ENCODE measurements around the gene NR2C2. TPM values are rescaled to one million over a fixed set of nuclear protein-coding genes. Genes with fewer than 3 reads are reported as not detected.

Gene NR2C2
- total RNA-seq, 1 experiment from 2014 or later, result 38.5 TPM

DNA sequence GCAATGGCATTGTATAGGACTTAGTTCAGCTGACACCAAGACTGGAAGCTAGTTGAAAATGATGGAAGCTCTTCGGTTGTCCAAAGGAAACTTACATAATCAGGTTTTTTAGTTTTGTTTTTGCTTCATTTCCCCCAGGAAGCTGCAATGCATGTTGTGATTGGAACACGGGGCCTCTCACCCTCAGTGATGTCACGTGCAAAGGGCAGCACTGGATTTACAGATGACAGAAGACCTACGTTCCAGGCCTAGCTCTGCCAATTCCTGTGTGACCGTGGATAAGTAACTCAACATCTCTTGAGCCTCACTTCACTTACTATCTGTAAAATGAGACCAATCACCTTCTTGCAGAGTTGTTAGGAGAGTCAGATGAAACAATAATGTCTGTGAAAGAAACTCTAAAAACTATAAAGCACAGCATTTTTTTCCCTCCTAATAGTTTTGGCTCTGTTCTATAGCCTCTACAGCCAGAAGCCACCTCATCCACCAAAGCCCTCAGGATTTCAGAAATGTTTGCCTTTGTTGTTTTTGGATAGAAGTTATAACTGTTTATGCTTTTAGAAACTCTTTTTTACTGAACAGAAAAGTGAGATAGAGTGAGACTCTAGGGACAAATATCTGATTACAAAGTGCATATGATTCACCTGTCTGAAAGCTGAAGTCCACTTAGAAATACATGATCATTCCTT lies 146.9 kb downstream of the NR2C2 start:
- no peak overlapping the region for H2BK20ac ChIP-seq (ENCODE audit: low read depth, low read length, poor library complexity, severe bottlenecking)
- no peak overlapping the region for H3K56ac ChIP-seq (ENCODE audit: insufficient read length, low read depth, low read length)
- H4K20me1 ChIP-seq (ENCODE audit: control insufficient read depth, insufficient read depth, insufficient read length), result no peaks in the 10 kb centered on the region
- H3K4ac ChIP-seq (ENCODE audit: low read depth, low read length), result no peak overlapping the region
- H4K8ac ChIP-seq (replicated peaks; ENCODE audit: insufficient read length, low read depth, low read length), result no peak overlapping the region
- H2BK12ac ChIP-seq (ENCODE audit: insufficient read length, low read depth, low read length), result no peak overlapping the region
- TF ChIP-seq, protein P1, sequence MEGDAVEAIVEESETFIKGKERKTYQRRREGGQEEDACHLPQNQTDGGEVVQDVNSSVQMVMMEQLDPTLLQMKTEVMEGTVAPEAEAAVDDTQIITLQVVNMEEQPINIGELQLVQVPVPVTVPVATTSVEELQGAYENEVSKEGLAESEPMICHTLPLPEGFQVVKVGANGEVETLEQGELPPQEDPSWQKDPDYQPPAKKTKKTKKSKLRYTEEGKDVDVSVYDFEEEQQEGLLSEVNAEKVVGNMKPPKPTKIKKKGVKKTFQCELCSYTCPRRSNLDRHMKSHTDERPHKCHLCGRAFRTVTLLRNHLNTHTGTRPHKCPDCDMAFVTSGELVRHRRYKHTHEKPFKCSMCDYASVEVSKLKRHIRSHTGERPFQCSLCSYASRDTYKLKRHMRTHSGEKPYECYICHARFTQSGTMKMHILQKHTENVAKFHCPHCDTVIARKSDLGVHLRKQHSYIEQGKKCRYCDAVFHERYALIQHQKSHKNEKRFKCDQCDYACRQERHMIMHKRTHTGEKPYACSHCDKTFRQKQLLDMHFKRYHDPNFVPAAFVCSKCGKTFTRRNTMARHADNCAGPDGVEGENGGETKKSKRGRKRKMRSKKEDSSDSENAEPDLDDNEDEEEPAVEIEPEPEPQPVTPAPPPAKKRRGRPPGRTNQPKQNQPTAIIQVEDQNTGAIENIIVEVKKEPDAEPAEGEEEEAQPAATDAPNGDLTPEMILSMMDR (conservative IDR thresholded peaks at IDR 0.05), result no peak
- H3K14ac ChIP-seq (ENCODE audit: insufficient read depth, low read length), result no peak overlapping the region
- H3K9ac ChIP-seq (ENCODE audit: extremely low read depth, insufficient read length, low read length), result no peak overlapping the region
- Mint-ChIP-seq H3K4me1 (peaks cover 7% of the 10 kb centered on the region in 2 experiments), H3K9me3 (no peaks in the 10 kb centered on the region; a peak in 1 of 5 replicates), H3K4me3 (no peak overlapping the region), H3K36me3 (ENCODE audit: insufficient read depth in 1 of 3, low read depth in 3 of 3) (peaks cover 4 to 31% (median 30%) of the 10 kb centered on the region in 3 experiments; a peak in 6 of 7 replicates), H3K27ac (no peak overlapping the region), H3K27me3 (ENCODE audit: low read depth) (no peaks in the 10 kb centered on the region)
- H3K79me2 ChIP-seq (ENCODE audit: insufficient read depth, low read length), result peaks cover 5% of the 10 kb centered on the region; the same call in 1 of the 2 replicates
- DNase-seq, result no peak
- no peak overlapping the region for H3K18ac ChIP-seq (ENCODE audit: insufficient read length, low read depth, low read length)
- H3K27ac ChIP-seq (ENCODE audit: insufficient read length, low read depth, low read length), result no peak overlapping the region
- H3T11ph ChIP-seq (ENCODE audit: low read length), result no peak overlapping the region
- H3K4me2 ChIP-seq (ENCODE audit: insufficient read depth, insufficient read length, low read length), result no peak overlapping the region
- H2BK5ac ChIP-seq (ENCODE audit: insufficient read length, low read length), result no peak overlapping the region
- peaks cover 12% of the 10 kb centered on the region for H3K23me2 ChIP-seq (ENCODE audit: insufficient read length, low read depth, low read length, poor library complexity, severe bottlenecking)
- H4K91ac ChIP-seq (ENCODE audit: insufficient read length, low read depth, low read length), result no peak overlapping the region
- H2AFZ ChIP-seq (ENCODE audit: low read length), result no peak overlapping the region
- no peaks in the 10 kb centered on the region for H3K27me3 ChIP-seq (ENCODE audit: insufficient read depth, low read length)
- no CpG with 5 or more reads among the region's 5 CpGs for WGBS (ENCODE audit: extremely low coverage, insufficient read length, low lambda C conversion rate)
- H2BK15ac ChIP-seq (ENCODE audit: low read depth, low read length), result no peak overlapping the region
- H3K9me3 ChIP-seq (ENCODE audit: control insufficient read depth, low read depth, low read length), result no peaks in the 10 kb centered on the region
- H3K4me1 ChIP-seq (ENCODE audit: insufficient read depth, low read length), result peaks cover 3% of the 10 kb centered on the region; the same call in 1 of the 2 replicates
- H2AK5ac ChIP-seq (ENCODE audit: insufficient read length, low read length), result no peak overlapping the region
- no peak overlapping the region for H3K23ac ChIP-seq (ENCODE audit: insufficient read length, low read depth, low read length)
- no peak overlapping the region for H4K5ac ChIP-seq (ENCODE audit: insufficient read length, low read depth, low read length)
- peaks cover 8% of the 10 kb centered on the region for H3K79me1 ChIP-seq (ENCODE audit: insufficient read depth, low read depth, low read length, poor library complexity, severe bottlenecking)
- no peak overlapping the region for H2BK120ac ChIP-seq (ENCODE audit: low read depth, low read length, poor library complexity, severe bottlenecking)

Measured in H9 (cell line).